Upper lobe of left lung (tissue), 4 donors: ENCODE results near the gene CALML6.

Experiments
- CTCF ChIP-seq, 6 experiments: fragments of 450-650 bp in 4 of 6; fragments of 200-600 bp in 2 of 6; sonication (generic) in 2 of 6; IDR thresholded peaks; one replicate each; pipeline ENCODE4 v1.5.1; 2016 to 2019; ENCODE audit warnings: antibody characterized with exemption in 6 of 6
- EP300 ChIP-seq, 4 donors: sonication (generic); formaldehyde crosslinking; IDR thresholded peaks; one replicate each; pipeline ENCODE4 v1.5.1; 2017; ENCODE audit warnings: antibody characterized with exemption in 4 of 4, control low read depth in 2 of 4
- POLR2AphosphoS5 ChIP-seq, 2 donors: sonication (generic); formaldehyde crosslinking; IDR thresholded peaks; one replicate each; pipeline ENCODE4 v1.5.1; 2017; ENCODE audit warnings: antibody characterized with exemption in 2 of 2

- TF ChIP-seq EP300 (IDR thresholded peaks at IDR 0.05): no peak
- no peak for TF ChIP-seq CTCF (IDR thresholded peaks at IDR 0.05)
- TF ChIP-seq POLR2AphosphoS5 (IDR thresholded peaks at IDR 0.05): no peak
Observed at GRCh38 chr1:1940123-1940425, 25.0 kb downstream of the CALML6 start.
